RWPE1 (cell line): ENCODE results near the gene LPO.

Experiments used
- CTCF ChIA-PET: fragments of 350-600 bp; sonication (Branson Sonifier 250); formaldehyde crosslinking; extraction: SDS; loops from one replicate; lab custom pipeline; 2021; lab: Yijun Ruan, JAX
- POLR2A ChIA-PET: fragments of 400-600 bp; formaldehyde crosslinking; extraction: SDS; loops from one replicate; lab custom pipeline; 2020; ENCODE audit warnings: antibody characterized with exemption; ENCODE audit not compliant: low non-redundant PET; lab: Yijun Ruan, JAX
- DNase-seq: peaks from one replicate; pipeline ENCODE4 v3.0.0; 2012; ENCODE audit warnings: low spot score
- H3K27ac ChIP-seq: fragments of 450-650 bp; 2 replicates; pipeline ENCODE4 v1.5.1; 2017
- CTCF ChIP-seq: fragments of 450-650 bp; conservative IDR thresholded peaks from 2 replicates; pipeline ENCODE4 v1.5.1; 2017; ENCODE audit warnings: low read depth, mild to moderate bottlenecking

The LPO gene

GRCh38 chr17:58279736-58280479, 41.5 kb downstream of the LPO start:
- ChIA-PET CTCF (interaction anchor here (0.6 to 0.8 kb wide), 2 partner anchors 25 to 602 kb away, joined by 3 read pairs; no protein-coding TSS in a partner anchor), POLR2A (no interaction called here)
- no peak overlapping the region for H3K27ac ChIP-seq
- no peak for TF ChIP-seq CTCF
- DNase-seq: no peak

GRCh38 chr17:58280480-58281217, 42.3 kb downstream of the LPO start, which contains the start of gene MPO:
MPO (minus strand) TSS chr17:58280935; CDS start chr17:58280758, 177 bp downstream.
- POLR2A ChIA-PET: no interaction called here
- H3K27ac ChIP-seq: no peak within 1 kb of the TSS
- TF ChIP-seq CTCF: no peak
- no peak for DNase-seq
- CTCF ChIA-PET: interaction anchor here (0.6 to 0.8 kb wide), 2 partner anchors 25 to 31 kb away, joined by 3 read pairs; no protein-coding TSS in a partner anchor

- ChIA-PET POLR2A (no interaction called here), CTCF (interaction anchor here (0.6 kb wide), 1 partner anchor 32 kb away, joined by 3 read pairs; no protein-coding TSS in a partner anchor)
- DNase-seq: no peak
- TF ChIP-seq CTCF: no peak
- H3K27ac ChIP-seq: no peak overlapping the region
These were observed 43.2 kb downstream of the LPO start for GRCh38 chr17:58281511-58282011.

GRCh38 chr17:58282442-58282841, 44.1 kb downstream of the LPO start:
- ChIA-PET POLR2A (no interaction called here), CTCF (no interaction called here)
- TF ChIP-seq CTCF: no peak
- DNase-seq: no peak
- no peak overlapping the region for H3K27ac ChIP-seq

- CTCF ChIA-PET: no interaction called here
- POLR2A ChIA-PET: interaction anchor here (0.7 kb wide), 1 partner anchor 11 kb away, joined by 3 read pairs; no protein-coding TSS in a partner anchor
- TF ChIP-seq CTCF: no peak
- H3K27ac ChIP-seq: no peak overlapping the region
- no peak for DNase-seq
These were observed 45.6 kb downstream of the LPO start for GRCh38 chr17:58283674-58284612.
